GM12878 (cell line): ENCODE results near the gene ALG2.

Experiments used
- ATF3 ChIP-seq: IDR thresholded peaks from 2 replicates; pipeline ENCODE4 v1.6.1; 2011; ENCODE audit warnings: low read depth, mild to moderate bottlenecking, low read length, moderate library complexity, borderline replicate concordance; ENCODE audit errors: extremely low read depth
- CTCF ChIP-seq, 3 experiments: IDR thresholded peaks in 2 of 3; conservative IDR thresholded peaks in 1 of 3; 2 replicates each; pipeline ENCODE4 v1.5.1; 2011; ENCODE audit warnings: low read depth in 3 of 3, low read length in 3 of 3, mild to moderate bottlenecking in 3 of 3, control low read depth in 2 of 3, moderate library complexity in 2 of 3, inconsistent platforms in 1 of 3, mixed read lengths in 1 of 3; ENCODE audit not compliant: control insufficient read depth in 2 of 3, insufficient read depth in 1 of 3; ENCODE audit errors: extremely low read depth in 1 of 3
- EGR1 ChIP-seq, 2 experiments: IDR thresholded peaks; 1 replicate in 1 of 2; 2 replicates in 1 of 2; pipeline ENCODE4 v1.6.1; 2011 to 2012; ENCODE audit warnings: low read depth in 2 of 2, low read length in 2 of 2, borderline replicate concordance in 1 of 2, mild to moderate bottlenecking in 1 of 2, moderate library complexity in 1 of 2
- ESRRA ChIP-seq: IDR thresholded peaks from 2 replicates; pipeline ENCODE4 v1.6.1; 2012; ENCODE audit warnings: mild to moderate bottlenecking, low read length, improper control_type of control experiment
- HDAC6 ChIP-seq: fragments of 200-600 bp; sonication (generic); IDR thresholded peaks from one replicate; pipeline ENCODE4 v1.8.0; 2017; ENCODE audit warnings: antibody characterized with exemption; ENCODE audit not compliant: unreplicated experiment
- NFIC ChIP-seq: IDR thresholded peaks from 2 replicates; pipeline ENCODE4 v1.6.1; 2012; ENCODE audit warnings: low read depth, mild to moderate bottlenecking, inconsistent platforms, low read length, moderate library complexity

- TF ChIP-seq ESRRA (no peak), ATF3 (no peak), EGR1 (IDR thresholded peaks at IDR 0.05; ENCODE audit: borderline replicate concordance in 1 of 2, low read depth in 2 of 2, low read length in 2 of 2) (no peak), HDAC6 (no peak), CTCF (IDR thresholded peaks at IDR 0.05 in 2 of 3, conservative IDR thresholded peaks at IDR 0.05 in 1 of 3; ENCODE audit: control insufficient read depth in 2 of 3, extremely low read depth in 1 of 3, insufficient read depth in 1 of 3, low read depth in 3 of 3, low read length in 3 of 3) (no peak), NFIC (no peak)
Measured at GRCh38 chr9:99270491-99270890, 48.7 kb upstream of the ALG2 start.
